Fibroblast of skin of left biceps (primary cell): ENCODE data around the gene NSD2.
A peak's percentile ranks its signal among the peaks of the same experiment; 100 is the strongest.
"Not testable (repeated sequence)": the region's sequence is repeated elsewhere in the genome, so short reads cannot be mapped to it uniquely, and the experiment has no call there.

Experiments
- DNase-seq, 2 experiments: peaks; one replicate each; pipeline ENCODE4 v3.0.0-alpha.2; 2013; ENCODE audit warnings: low read depth in 2 of 2

The NSD2 gene

DNA sequence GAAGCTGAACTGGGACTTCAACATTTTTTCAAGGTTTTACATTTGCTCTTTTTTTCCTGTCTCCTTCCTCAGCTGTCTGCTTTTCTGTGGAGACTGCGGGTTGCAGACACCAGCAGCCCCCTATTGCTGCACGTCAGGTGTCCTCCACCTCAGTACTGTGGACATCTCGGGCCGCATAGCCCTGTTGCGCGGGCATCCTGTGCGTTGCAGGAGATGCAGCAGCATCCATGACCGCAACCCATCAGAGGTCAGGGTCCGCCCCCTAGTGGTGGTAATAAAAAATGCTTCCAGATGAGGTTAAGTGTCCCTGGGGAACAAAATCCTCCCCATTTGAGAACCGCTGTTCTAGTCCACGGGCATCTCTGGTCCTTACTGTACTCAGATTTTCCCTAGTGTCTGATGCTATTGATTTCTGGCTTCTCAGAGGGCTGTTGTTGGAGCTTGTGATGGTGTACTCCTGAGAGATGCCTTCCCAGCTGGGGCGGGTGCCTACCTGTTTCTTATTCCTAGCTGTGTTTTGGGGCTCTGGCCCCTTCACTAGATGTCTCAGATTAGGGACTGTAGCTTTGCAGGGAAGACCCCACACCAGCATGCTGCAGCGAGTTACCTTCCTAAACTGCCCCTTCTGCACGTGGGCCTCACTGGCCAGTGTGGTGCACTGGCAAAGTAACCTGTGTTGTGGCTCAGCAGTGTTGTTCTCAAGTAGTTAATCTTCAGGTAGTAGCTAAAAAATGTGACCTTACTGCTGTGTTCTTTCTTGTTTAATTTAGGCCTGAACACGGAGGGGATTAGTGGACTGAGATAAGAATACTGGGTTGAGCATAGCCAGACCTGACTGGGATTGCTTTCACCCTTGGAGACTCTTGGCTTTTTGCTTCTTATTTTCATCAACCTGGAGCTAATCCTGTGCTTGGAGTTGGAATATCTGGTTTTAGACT, 28.2 kb downstream of the NSD2 start:
- DNase-seq: peak; percentile 34 to 41

DNA sequence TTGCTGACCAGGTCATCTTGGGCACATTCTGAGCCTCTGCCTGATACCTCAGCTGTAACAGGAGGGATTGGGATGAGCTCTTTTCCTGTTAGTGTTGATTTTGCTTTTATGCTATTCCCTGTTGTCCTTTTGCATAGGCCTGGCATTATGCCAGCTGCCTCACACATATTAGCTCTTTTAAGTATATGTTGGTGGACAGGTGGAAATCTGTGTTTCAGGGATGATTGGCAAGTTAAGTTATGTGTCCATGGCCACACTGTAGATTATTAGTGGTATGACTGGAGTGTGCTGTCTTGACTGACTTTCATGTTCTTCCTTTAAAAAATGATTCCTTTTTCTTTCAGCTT, 28.9 kb downstream of the NSD2 start:
- DNase-seq: no peak

DNA sequence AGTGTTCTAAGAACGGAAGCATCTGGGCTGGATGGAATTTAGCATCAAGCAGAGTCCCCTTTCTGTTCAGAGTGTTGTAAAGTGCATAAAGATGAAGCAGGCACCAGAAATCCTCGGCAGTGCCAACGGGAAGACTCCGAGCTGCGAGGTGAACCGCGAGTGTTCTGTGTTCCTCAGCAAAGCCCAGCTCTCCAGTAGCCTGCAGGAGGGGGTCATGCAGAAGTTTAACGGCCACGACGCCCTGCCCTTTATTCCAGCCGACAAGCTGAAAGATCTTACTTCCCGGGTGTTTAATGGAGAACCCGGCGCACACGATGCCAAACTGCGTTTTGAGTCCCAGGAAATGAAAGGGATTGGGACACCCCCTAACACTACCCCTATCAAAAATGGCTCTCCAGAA, 29.4 kb downstream of the NSD2 start:
- no peak for DNase-seq

DNA sequence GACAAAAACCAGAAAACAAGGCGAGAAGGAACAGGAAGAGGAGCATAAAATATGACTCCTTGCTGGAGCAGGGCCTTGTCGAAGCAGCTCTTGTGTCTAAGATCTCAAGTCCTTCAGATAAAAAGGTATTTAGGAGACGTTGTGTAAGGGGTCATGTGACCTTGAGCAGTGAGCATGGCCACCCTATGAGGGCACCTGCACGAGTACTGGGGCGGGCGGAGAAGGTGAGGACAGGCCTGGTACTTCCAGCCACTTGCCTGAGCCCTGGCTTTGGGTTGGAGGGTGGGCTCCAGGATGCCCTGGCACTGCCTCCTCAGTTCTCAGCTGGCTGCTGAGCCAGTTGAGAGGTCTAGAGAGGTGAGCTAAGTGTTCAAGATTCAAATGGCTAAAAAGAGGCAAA, 29.9 kb downstream of the NSD2 start:
- DNase-seq: no peak

DNA sequence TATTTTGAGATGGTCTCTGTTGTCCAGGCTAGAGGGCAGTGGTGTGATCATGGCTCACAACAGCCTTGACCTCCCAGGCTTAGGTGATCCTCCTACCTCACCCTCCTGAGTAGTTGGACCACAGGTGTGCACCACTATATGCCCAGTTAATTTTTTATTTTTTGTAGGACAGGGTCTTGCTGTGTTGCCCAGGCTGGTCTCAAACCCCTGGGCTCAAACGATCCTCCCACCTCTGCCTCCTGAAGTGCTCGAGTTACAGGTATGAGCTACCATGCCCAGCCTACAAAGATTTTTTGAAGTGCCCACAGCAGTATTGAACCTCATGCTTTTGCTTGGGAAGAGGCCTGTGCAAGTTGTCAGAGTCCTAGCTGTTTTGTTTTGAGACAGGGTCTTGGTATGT, 31.1 kb downstream of the NSD2 start:
- DNase-seq: no peak

DNA sequence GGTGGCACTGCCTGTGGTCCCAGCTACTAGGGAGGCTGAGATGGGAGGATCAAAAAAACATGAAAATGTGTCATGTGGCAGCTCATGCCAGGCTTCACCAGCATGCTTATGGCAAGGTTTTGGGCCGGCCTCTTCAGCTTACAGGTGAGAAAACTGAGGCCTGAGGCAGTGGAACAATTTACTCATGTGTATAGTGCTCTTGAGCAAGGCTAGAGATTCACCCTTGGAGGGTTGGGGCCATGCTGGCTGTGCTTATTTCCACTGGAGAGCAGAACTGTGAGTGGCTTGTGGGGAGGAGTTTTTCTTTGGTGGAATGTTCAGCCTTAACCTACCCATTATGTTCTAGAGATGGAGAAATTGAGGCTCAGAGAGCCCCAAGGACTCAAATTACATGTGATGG, 31.8 kb downstream of the NSD2 start:
- no peak for DNase-seq

DNA sequence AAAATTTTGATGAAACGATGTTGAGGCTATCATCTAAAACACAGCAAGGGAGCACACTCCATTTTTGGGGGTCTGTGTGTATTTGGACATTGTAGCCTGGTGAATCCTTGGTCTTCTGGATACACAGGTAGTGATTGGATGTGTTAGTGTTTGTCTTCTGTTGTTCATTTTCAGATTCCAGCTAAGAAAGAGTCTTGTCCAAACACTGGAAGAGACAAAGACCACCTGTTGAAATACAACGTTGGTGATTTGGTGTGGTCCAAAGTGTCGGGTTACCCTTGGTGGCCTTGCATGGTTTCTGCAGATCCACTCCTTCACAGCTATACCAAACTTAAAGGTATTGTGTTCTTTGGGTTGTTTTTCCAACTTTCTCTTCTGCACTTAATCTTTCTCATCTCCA, 32.8 kb downstream of the NSD2 start:
- no peak for DNase-seq

DNA sequence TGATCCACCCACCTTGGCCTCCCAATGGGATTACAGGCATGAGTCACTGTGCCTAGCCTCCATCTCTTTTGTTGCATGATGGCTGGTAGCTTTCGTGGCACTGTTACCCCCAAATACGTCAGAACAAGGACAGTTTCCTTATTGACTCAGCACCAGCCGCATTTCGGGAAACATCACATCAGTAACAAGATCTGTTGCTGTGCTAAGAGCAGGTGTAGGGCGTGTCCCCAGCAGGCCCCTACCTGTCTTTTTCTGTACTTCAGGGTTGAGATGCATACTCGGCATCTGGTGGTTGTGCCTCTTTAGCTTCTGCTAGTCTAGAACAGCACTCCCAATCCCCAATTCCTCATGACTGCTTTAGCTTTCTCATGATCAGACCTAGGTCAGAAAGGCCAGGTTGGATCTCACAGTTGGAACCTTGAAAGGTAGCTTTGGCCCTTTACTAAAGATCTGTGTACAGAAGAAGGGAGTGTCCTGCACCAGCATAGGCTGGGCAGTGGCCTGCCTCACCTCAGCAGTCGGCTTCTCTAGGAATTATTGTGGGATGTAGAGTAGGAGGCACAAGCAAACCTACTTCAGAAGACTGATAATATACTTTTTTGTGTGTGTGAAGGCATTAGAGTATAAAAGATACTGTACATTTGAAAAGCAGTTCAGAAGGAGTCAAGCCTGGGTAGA, 36.8 kb downstream of the NSD2 start:
- no peak for DNase-seq

DNA sequence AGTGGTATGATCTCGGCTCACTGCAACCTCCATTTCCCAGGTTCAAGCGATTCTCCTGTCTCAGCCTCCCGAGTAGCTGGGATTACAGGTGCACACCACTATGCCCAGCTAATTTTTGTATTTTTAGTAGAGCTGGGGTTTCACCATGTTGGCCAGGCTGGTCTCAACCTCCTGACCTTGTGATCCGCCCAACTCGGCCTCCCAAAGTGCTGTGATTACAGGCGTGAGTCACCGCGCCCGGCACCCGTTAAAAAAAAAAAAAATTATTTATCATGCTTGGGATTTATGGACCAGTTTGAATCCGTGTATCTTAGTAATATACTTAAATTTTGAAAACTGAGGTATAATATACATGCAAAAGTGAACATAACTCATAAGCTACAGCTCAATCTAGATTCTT, 38.5 kb downstream of the NSD2 start:
- DNase-seq: not testable (repeated sequence)

DNA sequence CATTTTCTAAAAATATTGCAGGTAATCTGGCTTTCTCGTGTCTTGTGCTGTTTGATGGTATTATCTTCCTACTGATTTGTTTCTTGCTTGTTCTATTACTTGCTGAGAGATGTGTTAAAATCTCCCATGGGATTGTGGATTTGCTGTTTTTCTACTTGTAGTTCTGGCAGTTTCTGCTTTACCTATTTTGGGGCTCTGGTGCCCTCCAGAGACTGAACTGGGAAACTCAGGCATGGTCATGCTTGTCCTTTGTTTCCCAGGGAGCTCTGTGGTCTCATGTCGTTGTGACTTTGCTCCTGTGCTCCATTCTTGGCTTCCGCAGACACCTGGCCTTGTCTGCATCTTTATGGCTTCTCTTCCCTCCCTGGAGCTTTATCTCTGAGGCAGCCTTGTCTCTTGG, 39.5 kb downstream of the NSD2 start:
- DNase-seq: peak; percentile 26 to 36

DNA sequence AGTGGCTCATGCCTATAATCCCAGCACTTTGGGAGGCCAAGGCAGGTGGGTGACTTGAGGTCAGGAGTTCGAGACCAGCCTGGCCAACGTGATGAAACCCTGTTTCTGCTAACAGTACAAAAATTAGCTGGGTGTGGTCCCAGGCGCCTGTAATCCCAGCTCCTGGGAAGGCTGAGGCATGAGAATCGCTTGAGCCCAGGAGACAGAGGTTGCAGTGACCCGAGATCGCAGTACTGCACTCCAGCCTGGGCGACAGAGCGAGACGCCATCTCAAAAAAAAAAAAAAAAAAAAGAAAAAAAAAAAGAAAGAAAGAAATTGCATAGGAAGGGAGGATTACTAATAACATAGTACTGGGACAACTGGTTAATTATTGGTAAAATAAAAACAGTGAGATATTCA, 40.1 kb downstream of the NSD2 start:
- DNase-seq: not testable (repeated sequence)

DNA sequence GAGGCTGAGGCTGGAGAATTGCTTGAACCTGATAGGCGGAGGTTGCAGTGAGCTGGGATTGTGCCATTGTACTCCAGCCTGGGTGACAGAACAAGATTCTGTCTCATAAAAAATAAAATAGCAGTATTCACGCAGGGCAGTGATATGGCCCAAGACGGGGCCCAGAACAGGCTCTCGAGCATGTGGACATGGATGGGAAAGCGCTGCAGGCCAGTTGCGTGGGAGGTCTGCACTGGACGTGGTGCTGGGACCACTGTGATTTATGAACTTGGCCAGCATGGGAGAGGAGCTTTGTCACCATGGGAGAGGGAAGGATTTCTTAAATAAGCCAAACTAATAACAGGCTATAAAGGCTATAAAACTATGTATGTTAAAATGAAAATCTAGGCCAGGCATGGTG, 51.6 kb downstream of the NSD2 start:
- no peak for DNase-seq

DNA sequence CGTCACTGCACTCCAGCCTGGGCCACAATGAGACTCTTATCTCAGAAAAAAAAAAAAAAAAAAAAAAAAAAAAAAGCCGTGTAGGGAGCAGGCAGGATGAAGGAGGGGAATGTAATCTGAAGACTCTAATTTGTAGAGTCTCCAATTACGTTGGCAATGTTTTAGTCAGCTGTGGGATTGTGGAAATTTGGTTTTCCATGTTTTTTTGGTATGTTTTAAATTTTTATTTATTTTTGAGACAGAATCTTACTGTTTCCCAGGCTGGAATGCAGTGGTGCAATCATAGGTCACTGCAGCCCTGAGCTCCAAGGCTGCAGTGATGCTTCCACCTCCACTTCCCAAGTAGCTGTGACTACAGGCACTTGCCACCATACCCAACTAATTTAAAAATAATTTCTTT, 56.5 kb downstream of the NSD2 start:
- peak in 1 of 2 experiments; percentile 19 for DNase-seq

DNA sequence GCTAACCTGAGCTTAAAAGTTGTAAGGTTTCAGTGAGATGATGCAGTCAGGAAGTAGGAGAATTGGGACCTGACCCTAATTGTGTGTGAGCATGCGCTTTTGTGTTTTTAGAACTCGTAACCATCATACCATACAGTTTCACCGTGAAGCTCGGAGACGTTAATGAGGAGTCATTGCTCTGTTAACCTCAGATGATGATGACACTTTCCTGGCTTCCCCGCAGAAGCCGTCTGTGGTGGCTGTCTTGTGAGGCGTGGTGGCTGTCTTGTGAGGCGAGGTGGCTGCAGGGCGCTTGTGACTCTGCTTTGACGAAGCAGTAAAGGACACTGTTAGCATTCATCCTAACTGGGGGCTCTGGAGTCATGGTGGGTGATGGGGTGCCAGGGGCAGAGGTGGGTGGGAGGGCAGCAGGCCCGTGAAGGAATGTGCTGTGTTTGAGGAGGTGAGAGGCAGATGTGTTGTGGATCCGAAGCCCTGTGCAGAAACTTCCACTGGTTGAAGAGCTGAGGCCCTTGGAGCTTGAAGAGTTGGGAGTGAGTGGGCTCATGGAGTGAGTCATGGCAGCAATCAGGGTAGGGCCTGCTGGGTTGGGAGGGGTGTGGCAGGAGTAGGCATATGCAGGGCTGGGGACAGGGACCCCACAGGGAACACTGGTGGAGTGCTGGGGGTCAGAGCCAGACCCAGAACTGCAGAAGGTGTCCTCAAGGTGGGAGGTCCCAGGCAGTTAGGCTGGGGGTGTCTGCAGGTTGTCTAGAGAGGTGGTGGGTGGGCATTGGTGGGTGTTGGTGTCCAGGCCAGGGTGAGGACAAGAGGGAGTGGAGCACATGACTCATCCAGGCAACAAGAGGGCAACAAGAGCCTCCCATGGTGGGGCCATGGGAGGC, 57.4 kb downstream of the NSD2 start:
- no peak for DNase-seq

DNA sequence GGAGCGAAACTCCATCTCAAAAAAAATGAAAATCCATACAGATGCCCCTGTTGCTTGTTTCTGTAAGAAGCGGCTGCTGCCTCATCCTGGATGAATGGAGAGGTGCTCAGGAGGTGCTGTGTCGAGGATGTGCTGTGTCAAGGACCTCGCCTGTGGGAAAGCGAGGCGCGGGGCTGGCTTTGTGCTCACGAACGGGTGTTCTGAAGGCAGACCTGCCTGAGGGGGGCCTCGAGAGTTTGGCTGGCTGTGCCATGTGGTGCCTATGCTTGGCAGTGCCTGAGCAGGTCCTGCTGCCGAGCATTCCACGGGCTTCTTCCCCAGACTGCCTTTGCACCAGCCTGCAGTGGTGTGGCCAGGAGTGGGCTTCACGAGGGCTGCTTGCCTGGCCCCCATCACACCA, 61.5 kb downstream of the NSD2 start:
- no peak for DNase-seq

DNA sequence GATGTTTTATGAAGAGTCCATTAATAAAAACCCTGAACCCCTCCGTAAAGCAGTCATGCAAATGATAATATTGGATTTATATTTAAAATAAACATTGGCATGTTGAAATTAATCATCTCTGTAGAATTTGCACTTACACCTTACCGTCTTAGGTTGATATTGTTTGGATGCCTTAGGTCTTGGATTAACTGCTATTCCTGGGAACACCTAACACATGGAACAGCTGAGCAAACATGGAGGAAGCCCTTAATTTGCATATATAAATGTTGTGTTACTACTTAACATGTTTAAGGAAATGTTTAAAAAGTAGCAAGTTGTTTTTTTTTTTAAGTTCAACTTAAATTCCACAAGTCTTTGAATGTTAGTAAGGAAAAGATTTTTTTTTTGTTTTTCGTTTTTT, 62.5 kb downstream of the NSD2 start:
- DNase-seq: no peak

DNA sequence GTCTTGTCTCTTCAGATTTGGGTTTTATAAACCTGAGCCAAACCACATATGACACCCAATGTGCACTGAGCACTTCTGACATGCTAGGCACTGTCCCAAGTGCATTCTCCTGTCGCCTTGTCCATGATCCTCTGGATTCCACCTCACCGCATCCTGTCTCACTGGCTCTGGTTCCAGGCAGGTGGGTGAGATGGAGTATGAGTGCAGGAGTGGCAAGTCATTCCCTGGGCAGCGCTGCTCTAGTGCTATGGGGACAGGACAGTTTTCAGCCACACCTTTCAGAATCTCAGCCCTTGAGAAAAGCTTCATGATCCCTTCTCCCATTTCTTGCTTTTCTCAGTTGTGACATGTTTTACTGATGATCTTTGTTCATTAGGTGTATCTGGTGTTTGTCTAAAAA, 66.4 kb downstream of the NSD2 start:
- DNase-seq: no peak

DNA sequence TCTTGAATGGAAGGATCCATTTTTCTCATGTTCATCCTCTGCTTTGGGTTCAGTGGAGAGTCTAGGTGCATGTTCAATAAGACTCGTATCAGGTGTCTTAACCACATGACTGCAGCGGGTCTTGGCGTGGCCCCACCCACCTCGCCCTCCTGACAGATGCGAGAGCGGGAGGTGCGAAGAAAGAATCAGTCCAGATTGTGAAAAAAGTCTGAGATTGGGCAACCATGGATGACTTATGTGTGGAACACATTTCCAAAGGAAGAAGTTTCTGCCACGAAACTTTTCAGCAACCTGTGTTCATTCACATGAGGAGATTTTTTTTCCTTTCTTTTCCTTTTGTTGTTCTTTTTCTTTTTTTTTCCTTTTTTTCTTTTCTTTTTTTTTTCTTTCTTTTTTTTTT, 66.8 kb downstream of the NSD2 start:
- DNase-seq: no peak

DNA sequence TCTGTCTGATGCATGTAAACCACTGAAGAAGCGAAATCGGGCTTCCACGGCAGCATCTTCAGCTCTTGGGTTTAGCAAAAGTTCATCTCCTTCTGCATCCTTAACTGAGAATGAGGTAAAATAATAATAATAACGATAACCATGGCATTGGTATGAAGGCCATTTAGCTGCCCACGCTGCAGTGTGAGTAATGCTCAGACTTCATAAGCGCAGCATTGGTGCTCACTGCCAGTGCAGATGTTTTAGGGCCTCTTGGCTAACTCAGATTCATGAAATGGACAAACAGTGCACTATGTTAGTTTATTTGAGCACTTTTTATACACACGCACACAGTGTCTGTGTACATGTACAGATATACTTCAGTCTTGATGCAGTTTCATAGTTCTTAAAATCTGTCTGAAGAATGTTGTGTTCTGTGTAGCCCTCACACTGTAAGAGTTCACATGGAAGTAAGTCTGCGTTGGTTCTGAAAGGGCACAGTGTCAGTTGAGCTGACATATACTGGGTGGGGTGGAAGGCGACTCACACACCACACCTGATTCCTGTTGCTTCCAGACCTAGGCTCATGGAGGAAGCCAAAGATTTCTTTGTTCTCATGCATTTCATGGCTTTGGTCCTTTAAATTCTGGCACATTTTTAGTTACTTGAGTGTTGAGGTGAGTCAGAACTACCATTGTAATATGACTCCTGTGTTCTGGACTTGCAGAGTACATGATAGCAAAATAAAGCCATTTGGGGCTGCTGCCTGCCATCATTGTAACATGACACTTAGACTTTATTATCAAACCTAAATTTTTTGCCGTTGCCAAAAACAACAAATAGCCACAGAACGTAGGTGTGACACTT, 68.7 kb downstream of the NSD2 start:
- peak; percentile 47 to 53 for DNase-seq

DNA sequence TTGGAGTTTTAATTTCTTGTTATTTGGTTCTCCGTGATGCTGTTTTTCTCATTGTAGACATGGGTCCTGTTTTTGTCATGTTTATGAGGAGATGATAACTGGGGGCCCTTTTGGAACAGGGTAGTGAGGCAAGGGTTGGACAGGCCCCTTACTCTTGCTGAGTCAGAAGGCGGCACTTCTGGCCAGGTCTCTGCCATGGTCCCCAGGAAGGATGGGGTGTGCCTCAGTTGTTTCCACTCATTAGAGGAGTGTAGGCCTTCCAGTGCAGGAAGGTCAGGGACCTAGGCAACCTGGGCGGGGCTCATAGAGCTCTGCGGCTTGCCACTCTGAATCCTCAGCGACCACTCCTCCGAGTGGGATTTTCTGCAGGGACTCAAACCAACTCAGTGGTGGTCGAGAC, 69.4 kb downstream of the NSD2 start:
- DNase-seq: no peak

DNA sequence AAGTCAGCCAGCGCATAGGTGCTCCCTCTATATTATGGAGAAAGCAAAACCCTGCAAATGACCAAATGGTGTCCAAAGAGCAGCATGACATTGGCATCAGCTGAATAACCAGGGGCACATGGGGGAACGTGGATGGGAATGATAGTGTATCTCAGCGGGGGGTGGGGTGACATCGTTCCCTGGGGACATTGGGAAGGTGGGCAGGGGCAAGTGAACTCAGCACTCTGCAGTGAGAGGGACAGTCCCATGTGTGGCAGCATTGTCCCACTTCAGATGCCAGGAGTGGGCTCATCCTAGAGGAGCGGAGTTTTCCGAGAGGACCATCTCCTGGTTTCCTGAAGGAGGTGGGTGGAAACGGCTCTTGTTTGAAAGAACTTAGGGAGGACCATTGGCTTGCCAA, 72.7 kb downstream of the NSD2 start:
- DNase-seq: no peak
